ENCODE data around the gene TLNRD1. TPM values are rescaled to one million over a fixed set of nuclear protein-coding genes. Genes with fewer than 3 reads are reported as not detected.

The TLNRD1 gene
- total RNA-seq, 5 donors from 2014 or later (not counting 1 experiment from before 2014, with no cell fraction given) = 10.9 to 36.2 (median 29.8) TPM

- Mint-ChIP-seq H3K27ac (peak overlapping the region in 1 of 2 donors; percentile 52), H3K27me3 (no peaks in the 10 kb centered on the region), H3K36me3 (peaks cover 16% of the 10 kb centered on the region), H3K4me3 (peak overlapping the region; percentile 74 to 93 (median 78)), H3K4me1 (peaks cover 51 to 57% (median 55%) of the 10 kb centered on the region in 3 donors), H3K9me3 (peaks cover 0 to 2% (median 0%) of the 10 kb centered on the region in 3 donors)
- POLR2A ChIA-PET = interaction anchor here in 1 of 2 donors (1.1 kb wide), 2 partner anchors 12 to 27 kb away, joined by 3 to 4 read pairs; no protein-coding TSS in a partner anchor
- no peaks in the 10 kb centered on the region for H3K27me3 ChIP-seq (replicated peaks in 1 of 2; ENCODE audit: control insufficient read depth in 2 of 2, extremely low read depth in 1 of 2, insufficient read depth in 2 of 2, low read length in 1 of 2)
- H3K36me3 ChIP-seq (ENCODE audit: control insufficient read depth in 2 of 2, extremely low read depth in 1 of 2, insufficient read depth in 1 of 2, low read length in 1 of 2) = peaks cover 0 to 8% of the 10 kb centered on the region in 2 donors
- peaks cover 26 to 34% of the 10 kb centered on the region in 2 experiments for H3K4me1 ChIP-seq (ENCODE audit: control insufficient read depth in 1 of 2, extremely low read depth in 1 of 2, insufficient read depth in 2 of 2, low read length in 2 of 2)
- H3K9me3 ChIP-seq = no peaks in the 10 kb centered on the region
- peak in 1 of 35 experiments; percentile 49 for DNase-seq
- peak overlapping the region; percentile 65 to 95 for H3K4me3 ChIP-seq (ENCODE audit: control insufficient read depth in 1 of 2, extremely low read depth in 1 of 2, low read length in 1 of 2)
- no peak overlapping the region for H3K27ac ChIP-seq (ENCODE audit: low read length)
- 12% methylated on average over 41 of the region's 42 CpGs for WGBS (ENCODE audit: insufficient coverage)
- CTCF ChIA-PET = interaction anchor here in 1 of 2 donors (0.8 kb wide), 1 partner anchor 10 kb away, joined by 3 read pairs; no protein-coding TSS in a partner anchor
- ATAC-seq (replicated peaks in 1 of 4) = peak in 1 of 4 experiments; percentile 2
These were observed 1.2 kb downstream of the TLNRD1 start for GRCh38 chr15:81002009-81002330.

DNA sequence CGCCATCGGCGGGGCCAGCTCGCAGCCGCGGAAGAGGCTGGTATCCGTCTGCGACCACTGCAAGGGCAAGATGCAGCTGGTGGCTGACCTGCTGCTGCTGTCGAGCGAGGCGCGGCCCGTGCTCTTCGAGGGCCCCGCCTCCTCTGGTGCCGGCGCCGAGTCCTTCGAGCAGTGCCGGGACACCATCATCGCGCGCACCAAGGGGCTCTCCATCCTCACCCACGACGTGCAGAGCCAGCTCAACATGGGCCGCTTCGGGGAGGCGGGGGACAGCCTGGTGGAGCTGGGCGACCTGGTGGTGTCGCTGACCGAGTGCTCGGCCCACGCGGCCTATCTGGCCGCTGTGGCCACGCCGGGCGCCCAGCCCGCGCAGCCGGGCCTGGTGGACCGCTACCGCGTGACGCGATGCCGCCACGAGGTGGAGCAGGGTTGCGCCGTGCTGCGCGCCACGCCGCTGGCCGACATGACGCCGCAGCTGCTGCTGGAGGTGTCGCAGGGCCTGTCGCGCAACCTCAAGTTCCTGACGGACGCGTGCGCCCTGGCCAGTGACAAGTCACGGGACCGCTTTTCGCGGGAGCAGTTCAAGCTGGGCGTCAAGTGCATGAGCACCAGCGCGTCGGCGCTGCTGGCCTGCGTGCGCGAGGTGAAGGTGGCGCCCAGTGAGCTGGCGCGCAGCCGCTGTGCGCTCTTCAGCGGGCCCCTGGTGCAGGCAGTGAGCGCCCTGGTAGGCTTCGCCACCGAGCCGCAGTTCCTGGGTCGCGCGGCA lies 1.8 kb downstream of the TLNRD1 start:
- H3K27me3 ChIP-seq (replicated peaks in 1 of 2; ENCODE audit: control insufficient read depth in 2 of 2, extremely low read depth in 1 of 2, insufficient read depth in 2 of 2, low read length in 1 of 2) = no peaks in the 10 kb centered on the region
- POLR2A ChIA-PET = interaction anchor here in 1 of 2 donors (1.1 kb wide), 1 partner anchor 28 kb away, joined by 3 read pairs; no protein-coding TSS in a partner anchor
- H3K4me3 ChIP-seq (ENCODE audit: control insufficient read depth in 1 of 2, extremely low read depth in 1 of 2, low read length in 1 of 2) = peak overlapping the region; percentile 40 to 65
- H3K4me1 Mint-ChIP-seq = peaks cover 55 to 62% (median 59%) of the 10 kb centered on the region in 3 donors
- peaks cover 16% of the 10 kb centered on the region for H3K36me3 Mint-ChIP-seq
- peaks cover 26 to 34% of the 10 kb centered on the region in 2 experiments for H3K4me1 ChIP-seq (ENCODE audit: control insufficient read depth in 1 of 2, extremely low read depth in 1 of 2, insufficient read depth in 2 of 2, low read length in 2 of 2)
- peak overlapping the region; percentile 67 to 93 (median 68) for H3K4me3 Mint-ChIP-seq
- peaks cover 0 to 8% of the 10 kb centered on the region in 2 donors for H3K36me3 ChIP-seq (ENCODE audit: control insufficient read depth in 2 of 2, extremely low read depth in 1 of 2, insufficient read depth in 1 of 2, low read length in 1 of 2)
- CTCF ChIA-PET = interaction anchor here in 1 of 2 donors (0.8 kb wide), 1 partner anchor 11 kb away, joined by 3 read pairs; no protein-coding TSS in a partner anchor
- H3K9me3 Mint-ChIP-seq = no peaks in the 10 kb centered on the region
- ATAC-seq (replicated peaks in 1 of 4) (no peak), DNase-seq (peak in 3 of 35 experiments; percentile 6 to 24 (median 8))
- no peak overlapping the region for H3K27ac Mint-ChIP-seq
- H3K9me3 ChIP-seq = no peaks in the 10 kb centered on the region
- H3K27ac ChIP-seq (ENCODE audit: low read length) = no peak overlapping the region
- H3K27me3 Mint-ChIP-seq = no peaks in the 10 kb centered on the region
- 81% methylated on average over 86 of the region's 89 CpGs for WGBS (ENCODE audit: insufficient coverage)

DNA sequence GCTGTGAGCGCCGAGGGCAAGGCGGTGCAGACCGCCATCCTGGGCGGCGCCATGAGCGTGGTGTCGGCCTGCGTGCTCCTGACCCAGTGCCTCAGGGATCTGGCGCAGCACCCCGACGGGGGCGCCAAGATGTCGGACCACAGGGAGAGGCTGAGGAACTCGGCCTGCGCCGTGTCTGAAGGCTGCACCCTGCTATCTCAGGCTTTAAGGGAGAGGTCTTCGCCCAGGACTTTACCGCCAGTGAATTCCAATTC lies 2.3 kb downstream of the TLNRD1 start:
- Mint-ChIP-seq H3K27me3 (no peaks in the 10 kb centered on the region), H3K4me3 (peak overlapping the region; percentile 3 to 79 (median 70)), H3K36me3 (peaks cover 16% of the 10 kb centered on the region), H3K27ac (peak overlapping the region in 1 of 2 donors; percentile 73), H3K9me3 (no peaks in the 10 kb centered on the region), H3K4me1 (peaks cover 59 to 67% (median 64%) of the 10 kb centered on the region in 3 donors)
- Histone ChIP-seq H3K9me3 (no peaks in the 10 kb centered on the region), H3K27ac (ENCODE audit: low read length) (no peak overlapping the region), H3K27me3 (replicated peaks in 1 of 2; ENCODE audit: control insufficient read depth in 2 of 2, extremely low read depth in 1 of 2, insufficient read depth in 2 of 2, low read length in 1 of 2) (no peaks in the 10 kb centered on the region), H3K4me1 (ENCODE audit: control insufficient read depth in 1 of 2, extremely low read depth in 1 of 2, insufficient read depth in 2 of 2, low read length in 2 of 2) (peaks cover 26 to 34% of the 10 kb centered on the region in 2 experiments), H3K4me3 (ENCODE audit: control insufficient read depth in 1 of 2, extremely low read depth in 1 of 2, low read length in 1 of 2) (no peak overlapping the region), H3K36me3 (ENCODE audit: control insufficient read depth in 2 of 2, extremely low read depth in 1 of 2, insufficient read depth in 1 of 2, low read length in 1 of 2) (peaks cover 0 to 8% of the 10 kb centered on the region in 2 donors)
- CTCF ChIA-PET = interaction anchor here (0.6 to 1.8 kb wide), 2 partner anchors 62 to 263 kb away, joined by 3 to 4 read pairs; no protein-coding TSS in a partner anchor
- POLR2A ChIA-PET = interaction anchor here in 1 of 2 donors (0.6 kb wide), 1 partner anchor 18 kb away, joined by 4 read pairs; no protein-coding TSS in a partner anchor
- DNase-seq = no peak
- ATAC-seq (replicated peaks in 1 of 4) = no peak
- WGBS (ENCODE audit: insufficient coverage) = 99% methylated on average over 16 of the region's 19 CpGs

GRCh38 chr15:81006124-81006523 lies 5.4 kb downstream of the TLNRD1 start:
- no peaks in the 10 kb centered on the region for H3K27me3 ChIP-seq (replicated peaks in 1 of 2; ENCODE audit: control insufficient read depth in 2 of 2, extremely low read depth in 1 of 2, insufficient read depth in 2 of 2, low read length in 1 of 2)
- Mint-ChIP-seq H3K9me3 (no peaks in the 10 kb centered on the region), H3K27ac (no peak overlapping the region), H3K4me1 (peaks cover 52 to 69% (median 63%) of the 10 kb centered on the region in 3 donors), H3K27me3 (no peaks in the 10 kb centered on the region), H3K36me3 (peaks cover 16% of the 10 kb centered on the region), H3K4me3 (no peak overlapping the region)
- CTCF ChIA-PET = no interaction called here
- ATAC-seq (replicated peaks in 1 of 4) (no peak), DNase-seq (no peak)
- peaks cover 0 to 8% of the 10 kb centered on the region in 2 donors for H3K36me3 ChIP-seq (ENCODE audit: control insufficient read depth in 2 of 2, extremely low read depth in 1 of 2, insufficient read depth in 1 of 2, low read length in 1 of 2)
- POLR2A ChIA-PET = interaction anchor here in 1 of 2 donors (1.1 kb wide), 1 partner anchor 18 kb away, joined by 5 read pairs; no protein-coding TSS in a partner anchor
- no peak overlapping the region for H3K27ac ChIP-seq (ENCODE audit: low read length)
- no peak overlapping the region for H3K4me3 ChIP-seq (ENCODE audit: control insufficient read depth in 1 of 2, extremely low read depth in 1 of 2, low read length in 1 of 2)
- peaks cover 13 to 21% of the 10 kb centered on the region in 2 experiments for H3K4me1 ChIP-seq (ENCODE audit: control insufficient read depth in 1 of 2, extremely low read depth in 1 of 2, insufficient read depth in 2 of 2, low read length in 2 of 2)
- H3K9me3 ChIP-seq = no peaks in the 10 kb centered on the region
- no CpG with 5 or more reads among the region's 1 CpG for WGBS (ENCODE audit: insufficient coverage)

- H3K36me3 ChIP-seq (ENCODE audit: control insufficient read depth in 2 of 2, extremely low read depth in 1 of 2, insufficient read depth in 1 of 2, low read length in 1 of 2) = peaks cover 0 to 8% of the 10 kb centered on the region in 2 donors
- CTCF ChIA-PET = interaction anchor here in 1 of 2 donors (1.1 kb wide), 1 partner anchor 21 kb away, joined by 3 read pairs; no protein-coding TSS in a partner anchor
- POLR2A ChIA-PET = interaction anchor here (0.8 to 1.1 kb wide), 2 partner anchors 10 to 19 kb away, joined by 3 to 5 read pairs; no protein-coding TSS in a partner anchor
- no peak for DNase-seq
- Mint-ChIP-seq H3K9me3 (no peaks in the 10 kb centered on the region), H3K36me3 (peaks cover 16% of the 10 kb centered on the region), H3K4me3 (no peak overlapping the region), H3K4me1 (peaks cover 57 to 72% (median 68%) of the 10 kb centered on the region in 3 donors), H3K27me3 (no peaks in the 10 kb centered on the region), H3K27ac (no peak overlapping the region)
- H3K9me3 ChIP-seq = no peaks in the 10 kb centered on the region
- no peaks in the 10 kb centered on the region for H3K27me3 ChIP-seq (replicated peaks in 1 of 2; ENCODE audit: control insufficient read depth in 2 of 2, extremely low read depth in 1 of 2, insufficient read depth in 2 of 2, low read length in 1 of 2)
- peaks cover 10 to 19% of the 10 kb centered on the region in 2 experiments for H3K4me1 ChIP-seq (ENCODE audit: control insufficient read depth in 1 of 2, extremely low read depth in 1 of 2, insufficient read depth in 2 of 2, low read length in 2 of 2)
- 58% methylated on average over 2 of the region's 6 CpGs for WGBS (ENCODE audit: insufficient coverage)
- ATAC-seq (replicated peaks in 1 of 4) = no peak
- H3K27ac ChIP-seq (ENCODE audit: low read length) = no peak overlapping the region
- no peak overlapping the region for H3K4me3 ChIP-seq (ENCODE audit: control insufficient read depth in 1 of 2, extremely low read depth in 1 of 2, low read length in 1 of 2)
These were observed 6.8 kb downstream of the TLNRD1 start for GRCh38 chr15:81007428-81008064.

GRCh38 chr15:81008312-81008711 lies 7.6 kb downstream of the TLNRD1 start:
- no peaks in the 10 kb centered on the region for H3K27me3 ChIP-seq (replicated peaks in 1 of 2; ENCODE audit: control insufficient read depth in 2 of 2, extremely low read depth in 1 of 2, insufficient read depth in 2 of 2, low read length in 1 of 2)
- H3K4me1 ChIP-seq (ENCODE audit: control insufficient read depth in 1 of 2, extremely low read depth in 1 of 2, insufficient read depth in 2 of 2, low read length in 2 of 2) = peaks cover 2 to 17% of the 10 kb centered on the region in 2 experiments
- no peak for ATAC-seq (replicated peaks in 1 of 4)
- H3K27ac ChIP-seq (ENCODE audit: low read length) = no peak overlapping the region
- peaks cover 15% of the 10 kb centered on the region for H3K36me3 Mint-ChIP-seq
- no peaks in the 10 kb centered on the region for H3K9me3 Mint-ChIP-seq
- no peak for DNase-seq
- no peak overlapping the region for H3K4me3 Mint-ChIP-seq
- ChIA-PET POLR2A (interaction anchor here in 1 of 2 donors (0.8 kb wide), 1 partner anchor 10 kb away, joined by 3 read pairs; no protein-coding TSS in a partner anchor), CTCF (interaction anchor here in 1 of 2 donors (1.1 kb wide), 1 partner anchor 22 kb away, joined by 3 read pairs; no protein-coding TSS in a partner anchor)
- no peak overlapping the region for H3K4me3 ChIP-seq (ENCODE audit: control insufficient read depth in 1 of 2, extremely low read depth in 1 of 2, low read length in 1 of 2)
- no peaks in the 10 kb centered on the region for H3K27me3 Mint-ChIP-seq
- H3K27ac Mint-ChIP-seq = no peak overlapping the region
- peaks cover 58 to 69% (median 65%) of the 10 kb centered on the region in 3 donors for H3K4me1 Mint-ChIP-seq
- H3K9me3 ChIP-seq = no peaks in the 10 kb centered on the region
- peaks cover 0 to 8% of the 10 kb centered on the region in 2 donors for H3K36me3 ChIP-seq (ENCODE audit: control insufficient read depth in 2 of 2, extremely low read depth in 1 of 2, insufficient read depth in 1 of 2, low read length in 1 of 2)
- 100% methylated on average over 1 of the region's 2 CpGs for WGBS (ENCODE audit: insufficient coverage)

Measured in T-cell (primary cell).